Parathyroid adenoma (tissue), 2 donors: ENCODE measurements around the gene CXCL1.

Experiments
- H2AFZ ChIP-seq: fragments of 300-600 bp; sonication (generic); one replicate; pipeline ENCODE4 v1.7.0; 2017; ENCODE audit warnings: antibody characterized with exemption, mild to moderate bottlenecking
- H3K27ac ChIP-seq: fragments of 300-600 bp; sonication (generic); one replicate; pipeline ENCODE4 v1.7.0; 2017
- H3K27me3 ChIP-seq: fragments of 300-600 bp; sonication (generic); one replicate; pipeline ENCODE4 v1.7.0; 2017; ENCODE audit warnings: low read length; ENCODE audit not compliant: control insufficient read depth, insufficient read depth
- H3K36me3 ChIP-seq: fragments of 300-600 bp; sonication (generic); one replicate; pipeline ENCODE4 v1.7.0; 2017; ENCODE audit warnings: low read length; ENCODE audit not compliant: control insufficient read depth, insufficient read depth
- H3K4me1 ChIP-seq: fragments of 300-600 bp; sonication (generic); one replicate; pipeline ENCODE4 v1.7.0; 2017; ENCODE audit warnings: control low read depth
- H3K4me2 ChIP-seq: fragments of 300-600 bp; sonication (generic); one replicate; pipeline ENCODE4 v1.7.0; 2017; ENCODE audit warnings: low read length
- H3K4me3 ChIP-seq: fragments of 300-600 bp; sonication (generic); one replicate; pipeline ENCODE4 v1.7.0; 2017; ENCODE audit warnings: low read depth, low read length
- H3K79me2 ChIP-seq: fragments of 300-600 bp; sonication (generic); one replicate; pipeline ENCODE4 v1.7.0; 2017; ENCODE audit warnings: control low read depth
- H3K9ac ChIP-seq: fragments of 300-600 bp; sonication (generic); one replicate; pipeline ENCODE4 v1.7.0; 2017; ENCODE audit warnings: mild to moderate bottlenecking
- H3K9me3 ChIP-seq: fragments of 300-600 bp; sonication (generic); one replicate; pipeline ENCODE4 v1.7.0; 2017; ENCODE audit warnings: low read length; ENCODE audit not compliant: control insufficient read depth
- TF ChIP-seq, protein P1 (sequence below): fragments of 300-600 bp; sonication (generic); IDR thresholded peaks from one replicate; pipeline ENCODE4 v1.7.0; 2017; ENCODE audit warnings: antibody characterized with exemption, mild to moderate bottlenecking
- donor health status: primary hyperparathyroidism.

Gene CXCL1

DNA sequence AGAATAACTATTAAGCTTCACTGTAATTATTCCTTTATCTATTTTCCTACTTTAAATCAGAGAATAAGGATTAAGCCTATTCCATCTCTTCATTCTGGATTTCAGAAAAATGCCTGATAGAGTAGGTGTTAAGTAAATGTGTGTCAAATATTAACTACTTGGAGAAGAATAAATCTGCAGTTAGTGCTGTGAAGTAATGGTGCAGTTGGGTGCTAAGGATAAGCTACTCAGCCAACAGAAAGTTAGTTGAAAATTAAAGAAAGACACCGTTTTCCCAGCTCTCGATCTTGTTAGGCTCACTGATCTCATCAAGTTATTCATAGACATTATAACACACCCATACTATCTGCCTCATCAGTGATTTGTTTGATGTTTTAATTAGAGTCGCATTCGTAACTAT lies 9.0 kb upstream of the CXCL1 start:
- no peak overlapping the region for H3K9ac ChIP-seq
- no peaks in the 10 kb centered on the region for H3K36me3 ChIP-seq
- no peaks in the 10 kb centered on the region for H3K9me3 ChIP-seq
- no peak overlapping the region for H3K27ac ChIP-seq
- TF ChIP-seq, protein P1, sequence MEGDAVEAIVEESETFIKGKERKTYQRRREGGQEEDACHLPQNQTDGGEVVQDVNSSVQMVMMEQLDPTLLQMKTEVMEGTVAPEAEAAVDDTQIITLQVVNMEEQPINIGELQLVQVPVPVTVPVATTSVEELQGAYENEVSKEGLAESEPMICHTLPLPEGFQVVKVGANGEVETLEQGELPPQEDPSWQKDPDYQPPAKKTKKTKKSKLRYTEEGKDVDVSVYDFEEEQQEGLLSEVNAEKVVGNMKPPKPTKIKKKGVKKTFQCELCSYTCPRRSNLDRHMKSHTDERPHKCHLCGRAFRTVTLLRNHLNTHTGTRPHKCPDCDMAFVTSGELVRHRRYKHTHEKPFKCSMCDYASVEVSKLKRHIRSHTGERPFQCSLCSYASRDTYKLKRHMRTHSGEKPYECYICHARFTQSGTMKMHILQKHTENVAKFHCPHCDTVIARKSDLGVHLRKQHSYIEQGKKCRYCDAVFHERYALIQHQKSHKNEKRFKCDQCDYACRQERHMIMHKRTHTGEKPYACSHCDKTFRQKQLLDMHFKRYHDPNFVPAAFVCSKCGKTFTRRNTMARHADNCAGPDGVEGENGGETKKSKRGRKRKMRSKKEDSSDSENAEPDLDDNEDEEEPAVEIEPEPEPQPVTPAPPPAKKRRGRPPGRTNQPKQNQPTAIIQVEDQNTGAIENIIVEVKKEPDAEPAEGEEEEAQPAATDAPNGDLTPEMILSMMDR = no peak
- no peaks in the 10 kb centered on the region for H3K27me3 ChIP-seq
- no peaks in the 10 kb centered on the region for H3K4me1 ChIP-seq
- no peaks in the 10 kb centered on the region for H3K79me2 ChIP-seq
- H3K4me2 ChIP-seq = no peak overlapping the region
- no peak overlapping the region for H3K4me3 ChIP-seq
- no peak overlapping the region for H2AFZ ChIP-seq

DNA sequence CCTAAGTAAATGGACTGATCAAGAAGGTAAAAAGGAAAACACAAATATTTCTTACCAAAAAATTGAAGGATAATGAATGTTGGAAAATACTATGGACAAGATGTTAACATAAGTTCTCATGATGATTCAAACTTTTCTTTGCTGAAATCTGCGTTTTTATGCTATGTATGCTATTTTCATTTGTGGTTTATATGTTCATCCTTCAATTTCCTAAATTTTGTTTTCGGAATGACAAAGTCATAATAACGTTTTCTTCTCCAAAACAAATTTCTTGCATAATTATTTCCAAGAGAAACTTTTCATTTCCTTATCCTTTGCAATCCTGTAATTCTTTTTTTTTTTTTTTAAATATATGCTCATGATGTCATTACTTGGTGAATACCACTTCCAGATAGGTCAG lies 8.3 kb upstream of the CXCL1 start:
- no peak overlapping the region for H3K9ac ChIP-seq
- no peak overlapping the region for H3K27ac ChIP-seq
- no peaks in the 10 kb centered on the region for H3K4me1 ChIP-seq
- TF ChIP-seq, protein P1 = no peak
- no peaks in the 10 kb centered on the region for H3K36me3 ChIP-seq
- no peaks in the 10 kb centered on the region for H3K27me3 ChIP-seq
- no peak overlapping the region for H3K4me2 ChIP-seq
- H3K79me2 ChIP-seq = no peaks in the 10 kb centered on the region
- no peak overlapping the region for H2AFZ ChIP-seq
- no peak overlapping the region for H3K4me3 ChIP-seq
- H3K9me3 ChIP-seq = no peaks in the 10 kb centered on the region

DNA sequence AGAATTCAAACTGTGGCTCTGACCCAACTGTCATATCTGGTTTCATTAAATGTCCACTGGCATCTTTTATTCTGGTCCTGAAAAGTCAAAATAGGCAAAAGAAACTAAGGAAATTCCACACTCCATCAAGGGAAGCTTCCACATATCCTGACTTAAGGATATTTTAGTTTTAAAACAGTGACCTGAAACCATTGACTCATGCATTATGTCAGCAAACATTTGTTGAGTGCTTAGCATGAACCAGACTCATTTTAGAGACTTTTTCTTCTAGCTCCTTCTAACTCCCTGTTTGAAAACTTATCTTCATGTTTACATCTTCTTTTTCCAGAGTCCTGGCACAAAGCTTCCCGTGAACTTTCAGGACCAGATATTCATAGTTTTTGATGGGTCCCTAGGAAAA lies 6.9 kb upstream of the CXCL1 start:
- TF ChIP-seq, protein P1 = no peak
- H2AFZ ChIP-seq = no peak overlapping the region
- H3K79me2 ChIP-seq = no peaks in the 10 kb centered on the region
- no peaks in the 10 kb centered on the region for H3K27me3 ChIP-seq
- no peaks in the 10 kb centered on the region for H3K4me1 ChIP-seq
- H3K36me3 ChIP-seq = no peaks in the 10 kb centered on the region
- no peak overlapping the region for H3K4me3 ChIP-seq
- H3K9me3 ChIP-seq = no peaks in the 10 kb centered on the region
- no peak overlapping the region for H3K4me2 ChIP-seq
- H3K9ac ChIP-seq = no peak overlapping the region
- no peak overlapping the region for H3K27ac ChIP-seq

DNA sequence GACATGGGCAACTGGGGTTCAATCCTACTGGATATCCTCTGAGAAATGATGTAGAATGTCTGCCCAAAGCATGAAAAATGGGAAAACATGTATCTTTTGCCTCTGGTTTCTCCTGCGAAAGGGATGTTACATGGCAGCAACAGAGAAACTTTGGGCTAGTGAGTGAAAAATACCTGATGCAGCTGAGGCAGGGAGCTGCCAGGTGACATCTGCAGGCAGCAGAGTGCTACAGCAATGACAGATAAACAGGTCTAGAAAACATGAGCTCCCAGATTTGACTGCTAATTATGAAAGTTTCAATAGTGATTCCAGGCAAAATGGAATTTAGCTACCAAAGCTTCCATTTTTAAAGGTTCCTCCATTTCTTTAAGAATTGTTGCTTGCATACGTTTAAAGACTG lies 4.8 kb upstream of the CXCL1 start:
- no peaks in the 10 kb centered on the region for H3K36me3 ChIP-seq
- no peaks in the 10 kb centered on the region for H3K79me2 ChIP-seq
- TF ChIP-seq, protein P1 = no peak
- no peak overlapping the region for H3K4me2 ChIP-seq
- no peak overlapping the region for H3K27ac ChIP-seq
- no peak overlapping the region for H3K9ac ChIP-seq
- peaks cover 2% of the 10 kb centered on the region for H3K27me3 ChIP-seq
- no peak overlapping the region for H2AFZ ChIP-seq
- no peaks in the 10 kb centered on the region for H3K9me3 ChIP-seq
- no peak overlapping the region for H3K4me3 ChIP-seq
- no peaks in the 10 kb centered on the region for H3K4me1 ChIP-seq

DNA sequence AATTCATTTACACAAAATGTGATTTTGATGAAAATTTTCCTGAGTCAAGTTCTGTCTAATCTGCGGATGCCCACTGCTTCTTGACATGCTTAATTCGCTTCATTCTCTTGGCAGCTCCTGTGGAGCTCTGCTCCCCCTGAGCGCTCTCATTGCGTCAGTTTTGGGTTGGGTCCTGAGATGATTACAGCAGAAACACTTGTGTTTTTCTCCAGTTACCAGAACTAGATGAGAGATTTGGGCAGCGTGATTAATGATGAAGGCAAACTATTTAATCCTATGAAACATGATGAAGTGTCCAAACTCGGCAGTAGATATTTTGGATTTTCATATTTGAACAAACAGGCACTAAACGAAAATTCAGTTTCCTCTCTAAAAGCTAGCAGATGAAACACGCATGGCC lies 4.2 kb upstream of the CXCL1 start:
- H3K27me3 ChIP-seq = peaks cover 2% of the 10 kb centered on the region
- H3K4me1 ChIP-seq = no peaks in the 10 kb centered on the region
- H3K79me2 ChIP-seq = no peaks in the 10 kb centered on the region
- H3K27ac ChIP-seq = no peak overlapping the region
- no peak overlapping the region for H3K4me3 ChIP-seq
- no peak overlapping the region for H3K4me2 ChIP-seq
- H3K36me3 ChIP-seq = no peaks in the 10 kb centered on the region
- no peak overlapping the region for H3K9ac ChIP-seq
- no peaks in the 10 kb centered on the region for H3K9me3 ChIP-seq
- H2AFZ ChIP-seq = no peak overlapping the region
- TF ChIP-seq, protein P1 = no peak
